HG03460 (cell line): ENCODE results near the gene SLC47A2.

Experiments
- ATAC-seq: cut with Tn5 transposase; IDR thresholded peaks from one replicate; pipeline ENCODE4 v1.9.1; 2021; ENCODE audit not compliant: unreplicated experiment

SLC47A2 gene

GRCh38 chr17:19646788-19647696 lies 69.3 kb downstream of the SLC47A2 start:
- no peak for ATAC-seq

GRCh38 chr17:19645734-19646201 lies 70.6 kb downstream of the SLC47A2 start:
- no peak for ATAC-seq

- ATAC-seq, result no peak
Measured at GRCh38 chr17:19644493-19645210, 71.7 kb downstream of the SLC47A2 start.

GRCh38 chr17:19642373-19642893 lies 74.0 kb downstream of the SLC47A2 start:
- no peak for ATAC-seq

- no peak for ATAC-seq
Measured at GRCh38 chr17:19641687-19642372, 74.6 kb downstream of the SLC47A2 start.

- ATAC-seq, result no peak
Measured at GRCh38 chr17:19631905-19632304, 84.5 kb downstream of the SLC47A2 start.

GRCh38 chr17:19630661-19631060 lies 85.7 kb downstream of the SLC47A2 start:
- no peak for ATAC-seq

- no peak for ATAC-seq
Measured at GRCh38 chr17:19630035-19630434, 86.3 kb downstream of the SLC47A2 start.

GRCh38 chr17:19629449-19629848 lies 86.9 kb downstream of the SLC47A2 start:
- ATAC-seq, result no peak
